GM12878 (cell line): ENCODE data around the gene SREK1. TPM values are rescaled to one million over a fixed set of nuclear protein-coding genes. Genes with fewer than 3 reads are reported as not detected.

Experiments
- ATAC-seq: fragments of 200-7000 bp; cut with Tn5 transposase; 3 replicates; pipeline ENCODE4 v1.9.1; 2020; ENCODE audit warnings: mild to moderate bottlenecking, moderate library complexity
- BruUV-seq: library from RNA; stranded (reverse); fragments of 400-500 nt; replicated peaks from 2 replicates; lab custom pipeline; 2021; lab: Mats Ljungman, UMichigan
- CTCF ChIA-PET: fragments of 300-600 bp; sonication (Branson Sonifier 250); formaldehyde crosslinking; extraction: SDS; loops from one replicate; lab custom pipeline; 2021; ENCODE audit warnings: inconsistent platforms; lab: Yijun Ruan, JAX
- POLR2A ChIA-PET: fragments of 350-600 bp; formaldehyde crosslinking; extraction: SDS; loops from one replicate; lab custom pipeline; 2021; ENCODE audit warnings: inconsistent platforms; lab: Charles Lee
- RAD21 ChIA-PET: fragments of 300-600 bp; sonication (Branson Sonifier 250); formaldehyde crosslinking; loops from one replicate; lab custom pipeline; 2023; ENCODE audit warnings: antibody characterized with exemption; ENCODE audit not compliant: unreplicated experiment; lab: Charles Lee
- SMC1A ChIA-PET: fragments of 300-600 bp; sonication (Branson Sonifier 250); formaldehyde crosslinking; loops from one replicate; lab custom pipeline; 2023; ENCODE audit not compliant: unreplicated experiment, uncharacterized antibody; lab: Charles Lee
- DNase-seq: peaks from one replicate; pipeline ENCODE4 v3.0.0-alpha.2; 2011; ENCODE audit warnings: low read depth, low spot score
- FAIRE-seq: peaks from 3 replicates; lab custom pipeline; 2011; peaks lifted over from hg19 to GRCh38; lab: Jason Lieb, UNC
- H2AFZ ChIP-seq: 2 replicates; pipeline ENCODE4 v1.6.0; 2011; ENCODE audit warnings: low read depth, low read length, control low read depth; ENCODE audit not compliant: control insufficient read depth
- H3K27ac ChIP-seq: 2 replicates; pipeline ENCODE4 v1.5.1; 2011; ENCODE audit warnings: control low read depth; ENCODE audit not compliant: control insufficient read depth, insufficient read depth
- H3K27me3 ChIP-seq, 2 experiments: replicated peaks in 1 of 2; 2 replicates each; pipeline versions ENCODE4 v1.6.0 to v1.6.1; 2011; ENCODE audit warnings: low read length in 1 of 2; ENCODE audit not compliant: control insufficient read depth in 2 of 2, insufficient read depth in 2 of 2
- H3K36me3 ChIP-seq, 2 experiments: 2 replicates each; pipeline ENCODE4 v1.5.1; 2011; ENCODE audit warnings: low read length in 1 of 2; ENCODE audit not compliant: control insufficient read depth in 2 of 2, insufficient read depth in 2 of 2
- H3K4me1 ChIP-seq: 2 replicates; pipeline ENCODE4 v1.6.1; 2011; ENCODE audit warnings: mild to moderate bottlenecking, low read length, moderate library complexity, mixed read lengths; ENCODE audit not compliant: control insufficient read depth, insufficient read depth
- H3K4me2 ChIP-seq: 2 replicates; pipeline ENCODE4 v1.6.0; 2011; ENCODE audit warnings: control low read depth; ENCODE audit not compliant: control insufficient read depth, insufficient read depth
- H3K4me3 ChIP-seq: fragments of 200-600 bp; sonication (generic); 2 replicates; pipeline ENCODE4 v1.5.1; 2016
- H3K79me2 ChIP-seq: 2 replicates; pipeline ENCODE4 v1.6.0; 2011; ENCODE audit warnings: low read length; ENCODE audit not compliant: control insufficient read depth, insufficient read depth
- H3K9ac ChIP-seq: 2 replicates; pipeline ENCODE4 v1.8.0; 2011; ENCODE audit warnings: low read length, control low read depth, mixed read lengths; ENCODE audit not compliant: control insufficient read depth, insufficient read depth
- H3K9me3 ChIP-seq: replicated peaks from 3 replicates; pipeline ENCODE4 v1.5.1; 2011; ENCODE audit warnings: mild to moderate bottlenecking, low read length; ENCODE audit not compliant: control insufficient read depth, insufficient read depth
- H4K20me1 ChIP-seq: 2 replicates; pipeline ENCODE4 v1.6.0; 2011; ENCODE audit not compliant: control insufficient read depth, insufficient read depth
- CBX5 ChIP-seq: sonication (generic); IDR thresholded peaks from 2 replicates; pipeline ENCODE4 v1.6.1; 2016; ENCODE audit warnings: low read depth, moderate library complexity, mild to moderate bottlenecking, inconsistent platforms
- CREB1 ChIP-seq: IDR thresholded peaks from 2 replicates; pipeline ENCODE4 v1.6.1; 2012; ENCODE audit warnings: low read depth, mild to moderate bottlenecking, inconsistent platforms
- EGR1 ChIP-seq, 2 experiments: IDR thresholded peaks; 1 replicate in 1 of 2; 2 replicates in 1 of 2; pipeline ENCODE4 v1.6.1; 2011 to 2012; ENCODE audit warnings: low read depth in 2 of 2, low read length in 2 of 2, borderline replicate concordance in 1 of 2, mild to moderate bottlenecking in 1 of 2, moderate library complexity in 1 of 2
- FOS ChIP-seq: IDR thresholded peaks from 3 replicates; pipeline ENCODE4 v1.6.1; 2011; ENCODE audit warnings: borderline replicate concordance; ENCODE audit not compliant: insufficient read length; ENCODE audit errors: extremely low read depth
- GATAD2B ChIP-seq: fragments of 450-650 bp; conservative IDR thresholded peaks from 2 replicates; pipeline ENCODE4 v1.6.1; 2017; ENCODE audit warnings: low read depth, mild to moderate bottlenecking, moderate library complexity
- IKZF2 ChIP-seq, 2 experiments: fragments of 450-650 bp; IDR thresholded peaks; 2 replicates each; pipeline ENCODE4 v1.6.1; 2017; ENCODE audit warnings: mild to moderate bottlenecking in 2 of 2, moderate library complexity in 2 of 2
- JUNB ChIP-seq: IDR thresholded peaks from 2 replicates; pipeline ENCODE4 v1.6.1; 2016; ENCODE audit warnings: antibody characterized with exemption, mild to moderate bottlenecking
- MTA2 ChIP-seq: fragments of 450-650 bp; IDR thresholded peaks from 2 replicates; pipeline ENCODE4 v1.6.1; 2016; ENCODE audit warnings: low read depth, mild to moderate bottlenecking, moderate library complexity
- NFIC ChIP-seq: IDR thresholded peaks from 2 replicates; pipeline ENCODE4 v1.6.1; 2012; ENCODE audit warnings: low read depth, mild to moderate bottlenecking, inconsistent platforms, low read length, moderate library complexity
- NFYA ChIP-seq: IDR thresholded peaks from 2 replicates; pipeline ENCODE4 v1.6.1; 2011; ENCODE audit warnings: low read depth, mild to moderate bottlenecking, low read length, improper control_type of control experiment, borderline replicate concordance
- POU2F2 ChIP-seq: IDR thresholded peaks from 3 replicates; pipeline ENCODE4 v1.6.1; 2011; ENCODE audit warnings: low read depth, mild to moderate bottlenecking, low read length, borderline replicate concordance
- SPI1 ChIP-seq: IDR thresholded peaks from 2 replicates; pipeline ENCODE4 v1.6.1; 2011; ENCODE audit warnings: low read depth, mild to moderate bottlenecking, low read length, moderate library complexity, borderline replicate concordance; ENCODE audit not compliant: insufficient read depth
- SREBF2 ChIP-seq: IDR thresholded peaks from 2 replicates; pipeline ENCODE4 v1.6.1; 2012; ENCODE audit warnings: mild to moderate bottlenecking, low read length
- STAT1 ChIP-seq: fragments of 450-650 bp; conservative IDR thresholded peaks from 2 replicates; pipeline ENCODE4 v1.6.1; 2014; ENCODE audit warnings: antibody characterized with exemption, mild to moderate bottlenecking
- STAT3 ChIP-seq: IDR thresholded peaks from 2 replicates; pipeline ENCODE4 v1.6.1; 2011; ENCODE audit warnings: low read depth, low read length, improper control_type of control experiment
- YY1 ChIP-seq: IDR thresholded peaks from 2 replicates; pipeline ENCODE4 v1.6.1; 2011; ENCODE audit warnings: low read depth, mild to moderate bottlenecking, low read length
- ZNF274 ChIP-seq: IDR thresholded peaks from one replicate; pipeline ENCODE4 v1.8.0; 2011; ENCODE audit not compliant: insufficient read length, insufficient read depth
- ZZZ3 ChIP-seq: IDR thresholded peaks from 2 replicates; pipeline ENCODE4 v1.6.1; 2011; ENCODE audit warnings: low read depth; ENCODE audit not compliant: control insufficient read depth, insufficient read length
- WGBS: methylation state at CpG from one replicate; pipeline ENCODE4 v1.1.6; 2016; ENCODE audit warnings: low lambda C conversion rate; ENCODE audit not compliant: insufficient replicate concordance, insufficient coverage; ENCODE audit errors: missing lambda C conversion rate; 5-methylcytosine and 5-hydroxymethylcytosine counted together
- in situ Hi-C: fragments of 300-500 bp; cut with MboI; formaldehyde crosslinking; loops from 9 replicates; pipeline ENCODE4 v1.14.3; 2018; ENCODE audit warnings: mixed read lengths
- intact Hi-C: fragments of 100-400 bp; cut with micrococcal nuclease; formaldehyde crosslinking; loops from one replicate; pipeline ENCODE4 v1.14.2; 2022; ENCODE audit not compliant: unreplicated experiment
- polyA plus RNA-seq, 11 experiments: library from polyadenylated mRNA; depleted of rRNA in 4 of 11; unstranded in 6 of 11; stranded (reverse) in 5 of 11; fragments of >200 nt; fragmentation: Nextera tagmentation in 4 of 11; fragmentation: Illumina TruSeq in 1 of 11; extraction: Ambion mirVana in 4 of 11; extraction: Trizol in 1 of 11; gene quantifications; 1 replicate in 1 of 11; 2 replicates in 10 of 11; pipeline versions ENCODE4 v1.2.1 to v1.2.3, GENCODE V29; 2011 to 2016; ENCODE audit warnings: inconsistent platforms in 2 of 11, missing spikeins in 2 of 11, low read depth in 1 of 11
- total RNA-seq, 4 experiments: library from RNA; depleted of rRNA in 3 of 4; stranded (reverse); fragments of >200 nt in 3 of 4; fragmentation: Illumina TruSeq in 1 of 4; extraction: Trizol in 1 of 4; gene quantifications; 2 replicates each; pipeline versions ENCODE4 v1.2.1 to v1.2.3, GENCODE V29; 2013 to 2021
- TF ChIP-seq, protein P1 (sequence below): IDR thresholded peaks from 2 replicates; pipeline ENCODE4 v1.6.1; 2011; ENCODE audit warnings: low read depth, low read length, improper control_type of control experiment, borderline replicate concordance

The SREK1 gene
- total and polyA plus RNA-seq, 10 of the 15 experiments (the other 5 are each of a cell fraction or from before 2014, with no cell fraction given): 30.7 to 100 (median 61.5) TPM

GRCh38 chr5:66170195-66170919 is 26.3 kb downstream of the SREK1 start:
- Histone ChIP-seq H3K36me3 (peaks cover 0 to 22% of the 10 kb centered on the region in 2 experiments; a peak in 3 of 4 replicates), H2AFZ (no peak overlapping the region), H3K9me3 (no peaks in the 10 kb centered on the region), H3K4me3 (no peak overlapping the region), H3K9ac (no peak overlapping the region), H3K27ac (no peak overlapping the region), H3K4me2 (no peak overlapping the region), H3K79me2 (no peaks in the 10 kb centered on the region; the same call in 1 of the 2 replicates), H3K4me1 (no peaks in the 10 kb centered on the region; the same call in 1 of the 2 replicates), H3K27me3 (no peaks in the 10 kb centered on the region), H4K20me1 (no peaks in the 10 kb centered on the region)
- no peak for ATAC-seq
- 98% methylated on average over 9 of the region's 10 CpGs for WGBS
- TF ChIP-seq CBX5 (no peak), POU2F2 (no peak), STAT3 (no peak), FOS (no peak), EGR1 (IDR thresholded peaks at IDR 0.05; ENCODE audit: borderline replicate concordance in 1 of 2, low read depth in 2 of 2, low read length in 2 of 2) (no peak), YY1 (no peak), NFYA (no peak), ZNF274 (no peak), NFIC (no peak), STAT1 (no peak), MTA2 (no peak), SREBF2 (no peak), JUNB (no peak), ZZZ3 (no peak), IKZF2 (IDR thresholded peaks at IDR 0.05) (no peak; a peak in 1 of 4 replicates), CREB1 (no peak), GATAD2B (no peak), SPI1 (no peak)
- TF ChIP-seq, protein P1, sequence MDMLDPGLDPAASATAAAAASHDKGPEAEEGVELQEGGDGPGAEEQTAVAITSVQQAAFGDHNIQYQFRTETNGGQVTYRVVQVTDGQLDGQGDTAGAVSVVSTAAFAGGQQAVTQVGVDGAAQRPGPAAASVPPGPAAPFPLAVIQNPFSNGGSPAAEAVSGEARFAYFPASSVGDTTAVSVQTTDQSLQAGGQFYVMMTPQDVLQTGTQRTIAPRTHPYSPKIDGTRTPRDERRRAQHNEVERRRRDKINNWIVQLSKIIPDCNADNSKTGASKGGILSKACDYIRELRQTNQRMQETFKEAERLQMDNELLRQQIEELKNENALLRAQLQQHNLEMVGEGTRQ: no peak
- RAD21 ChIA-PET: interaction anchor here (1.0 to 1.8 kb wide), 3 partner anchors 12 to 427 kb away, joined by 3 to 14 read pairs (median 5); no protein-coding TSS in a partner anchor
- intact Hi-C loops (loop anchor here (5.0 kb wide), 2 partner anchors 137 to 587 kb away; no protein-coding TSS in a partner anchor), in situ Hi-C loops (no loop called here)
- no peak for FAIRE-seq
- BruUV-seq: TSS peak; percentile 45
- POLR2A ChIA-PET: no interaction called here
- SMC1A ChIA-PET: interaction anchor here (0.7 to 2.2 kb wide), 4 partner anchors 10 to 256 kb away, joined by 3 to 6 read pairs (median 4); no protein-coding TSS in a partner anchor
- no peak for DNase-seq
- CTCF ChIA-PET: interaction anchor here (0.8 to 2.7 kb wide), 5 partner anchors 11 to 428 kb away, joined by 3 to 8 read pairs (median 3); no protein-coding TSS in a partner anchor
